ENCODE measurements around the gene ZWILCH.
"Not testable (repeated sequence)": the region's sequence is repeated elsewhere in the genome, so short reads cannot be mapped to it uniquely, and the experiment has no call there.

ZWILCH gene

GRCh38 chr15:66489179-66489791 lies 15.8 kb upstream of the ZWILCH start:
- no peak for DNase-seq

- DNase-seq: no peak
Observed at GRCh38 chr15:66491846-66492245, 13.3 kb upstream of the ZWILCH start.

DNA sequence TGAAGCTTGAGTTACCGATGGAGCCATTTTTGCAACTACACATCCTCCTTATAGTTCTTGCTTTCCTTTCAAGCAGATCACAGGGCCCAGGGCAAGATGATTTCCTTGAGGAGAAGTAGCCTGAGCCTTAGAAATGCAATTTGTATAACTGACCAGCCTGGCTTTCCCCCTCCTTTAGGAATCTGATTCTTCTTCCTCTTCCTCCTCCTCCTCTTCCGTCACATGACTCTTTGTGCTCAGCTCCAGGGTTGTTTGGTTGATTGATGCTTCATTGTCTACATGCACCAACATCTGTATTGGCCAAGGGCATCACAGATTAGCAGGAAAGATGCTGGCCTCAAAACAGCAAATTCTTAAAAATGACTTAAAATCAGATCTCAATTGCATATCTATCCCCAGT lies 10.9 kb upstream of the ZWILCH start:
- DNase-seq: no peak

DNA sequence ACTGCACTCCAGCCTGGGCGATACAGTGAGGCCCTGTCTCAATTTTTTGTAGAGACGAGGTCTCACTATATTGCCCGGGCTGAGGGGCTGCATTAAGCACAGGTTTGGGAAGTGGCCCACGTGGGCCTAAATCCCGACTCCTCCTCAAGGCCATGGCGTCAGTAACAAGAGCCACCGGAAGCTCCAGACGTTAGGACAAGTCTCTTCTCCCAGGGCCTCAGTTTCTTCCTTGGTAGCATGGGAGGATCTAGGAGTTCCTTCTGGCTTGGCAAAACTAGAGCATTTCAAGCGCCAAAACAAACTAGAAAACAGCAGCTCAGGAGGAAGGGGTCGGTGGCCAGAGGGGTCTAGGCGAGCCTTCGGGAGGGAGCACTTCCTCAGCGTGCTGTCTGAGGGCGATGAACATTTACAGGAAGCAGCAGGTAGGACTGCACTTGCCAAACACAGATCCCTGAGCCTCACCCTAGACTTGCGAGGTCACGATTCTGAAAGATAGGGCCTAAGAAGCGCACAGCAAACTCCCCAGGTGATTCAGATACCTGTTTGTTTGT lies 8.1 kb upstream of the ZWILCH start:
- DNase-seq: peak in 1 of 2 donors; percentile 13

DNA sequence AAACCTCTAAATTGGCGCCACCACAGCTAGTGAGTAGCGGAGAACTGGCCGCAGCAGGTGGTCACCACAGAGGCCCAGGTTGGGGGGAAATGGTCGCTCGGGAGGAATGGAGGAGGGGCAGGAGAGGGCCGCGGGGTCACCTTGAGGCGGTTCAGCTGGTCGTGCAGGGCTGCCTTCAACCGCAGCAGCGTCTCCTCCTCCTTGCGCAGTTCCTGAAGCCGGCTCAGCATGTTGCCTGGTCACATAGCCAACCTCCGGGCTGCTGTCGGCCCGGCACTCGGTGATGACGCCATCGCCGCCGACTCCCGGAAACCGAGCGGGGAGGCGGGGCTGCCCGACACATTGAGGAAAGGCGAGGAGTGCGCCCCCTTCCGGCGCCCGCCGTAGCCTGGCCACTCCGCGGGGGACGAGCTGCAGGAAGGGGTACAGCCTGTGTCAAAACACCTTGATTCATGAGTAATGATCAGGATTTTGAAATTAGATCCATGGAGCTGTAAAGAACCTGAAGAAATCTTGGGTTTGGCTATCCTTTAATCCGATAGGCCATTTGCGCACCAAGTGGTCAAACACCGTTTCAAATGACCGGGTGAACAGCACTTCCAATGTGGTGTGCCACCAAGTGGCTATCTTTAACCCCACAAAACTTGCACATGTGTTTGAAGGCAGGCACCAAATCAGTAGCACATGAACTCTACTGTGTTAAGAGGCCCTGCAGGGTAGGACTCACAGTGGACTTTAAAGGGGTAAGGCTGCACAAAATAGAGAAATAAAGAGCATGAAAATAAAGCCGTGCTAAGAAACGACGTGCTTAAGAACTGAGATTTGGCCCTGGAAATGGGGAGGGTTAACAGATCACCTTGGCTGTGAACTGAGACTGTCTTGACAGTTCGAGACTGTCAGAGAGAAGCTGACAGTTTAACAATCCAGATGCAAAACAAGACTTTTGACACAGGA lies 7.3 kb upstream of the ZWILCH start, which contains the start of gene SNAPC5:
Gene SNAPC5, minus strand, starts transcription at position 261 of the 954 bp plus-strand sequence. Its CDS starts 31 bp downstream, at position 230.
- DNase-seq: peak; percentile 96 to 97

DNA sequence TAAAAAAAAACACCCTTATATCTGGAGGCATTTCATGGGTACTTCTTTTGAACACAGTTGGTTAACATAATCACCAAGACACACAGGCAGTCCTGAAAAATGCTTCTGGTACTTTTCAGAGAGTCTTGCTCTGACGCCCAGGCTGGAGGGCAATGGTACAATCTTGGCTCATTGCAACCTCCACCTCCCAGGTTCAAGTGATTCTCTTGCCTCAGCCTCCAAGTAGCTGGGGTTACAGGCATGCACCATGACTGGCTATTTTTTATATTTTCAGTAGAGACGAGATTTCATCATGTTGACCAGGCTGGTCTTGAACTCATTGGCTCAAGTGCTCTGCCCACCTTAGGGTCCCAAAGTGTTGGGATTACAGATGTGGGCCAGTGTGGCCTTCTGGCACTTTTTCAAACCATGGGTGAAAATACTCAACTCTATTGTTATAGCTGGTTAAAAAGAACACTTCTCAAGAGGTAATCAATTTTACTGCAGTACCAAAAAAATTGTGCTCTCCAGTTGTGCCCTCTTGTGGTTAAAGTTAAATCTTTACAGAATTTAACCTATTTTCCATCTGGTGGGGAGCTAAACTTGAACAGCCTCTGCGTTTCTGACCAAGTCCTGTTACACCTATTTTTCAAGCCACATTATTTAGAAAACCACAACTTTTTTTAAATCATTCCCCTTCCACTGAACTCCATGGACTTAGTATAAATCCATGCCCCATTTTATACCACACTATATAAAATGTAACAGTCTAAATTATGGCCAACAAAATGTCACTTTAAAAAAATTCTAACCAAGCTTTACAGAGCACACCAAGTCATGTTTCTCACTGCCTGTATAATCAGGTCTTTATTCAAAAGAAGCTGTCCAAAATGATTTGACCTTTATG lies 6.4 kb upstream of the ZWILCH start:
- no peak for DNase-seq

DNA sequence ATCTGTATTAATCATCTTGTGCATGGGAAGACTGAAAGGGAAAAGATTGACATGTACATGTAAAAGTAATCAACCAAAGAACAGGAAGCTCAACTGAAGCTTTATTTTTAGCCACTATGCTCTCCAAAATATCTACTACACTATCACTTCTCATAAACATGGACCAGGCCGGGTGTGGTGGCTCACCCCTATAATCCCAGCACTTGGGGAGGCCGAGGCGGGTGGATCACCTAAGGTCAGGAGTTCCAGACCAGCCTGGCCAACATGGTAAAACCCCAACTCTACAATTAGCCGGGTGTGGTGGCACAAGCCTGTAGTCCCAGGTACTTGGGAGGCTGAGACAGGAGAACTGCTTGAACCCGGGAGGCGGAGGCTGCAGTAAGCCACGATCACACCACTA lies 4.8 kb upstream of the ZWILCH start:
- DNase-seq: not testable (repeated sequence)

DNA sequence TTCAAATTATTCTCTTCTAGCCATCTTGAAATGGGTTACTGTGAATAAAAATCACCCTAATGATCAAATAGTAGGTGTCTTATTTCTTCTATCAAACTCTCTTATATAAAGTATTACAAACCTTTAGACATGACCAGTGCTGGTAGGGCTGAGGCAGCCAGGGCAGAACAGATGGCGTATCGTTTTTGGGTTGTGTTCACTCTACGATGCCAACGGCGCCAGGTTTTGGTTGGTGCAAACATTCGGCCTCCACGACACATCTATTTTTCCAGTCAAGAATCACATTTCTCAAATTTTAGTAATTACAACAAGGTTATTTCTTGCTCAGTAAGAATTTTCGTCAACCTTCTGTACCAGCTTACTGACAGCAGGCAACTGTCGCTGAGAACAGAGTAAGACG lies 2.6 kb upstream of the ZWILCH start:
- DNase-seq: no peak

- not testable (repeated sequence) for DNase-seq
Observed at GRCh38 chr15:66503041-66503648, 2.0 kb upstream of the ZWILCH start.

DNA sequence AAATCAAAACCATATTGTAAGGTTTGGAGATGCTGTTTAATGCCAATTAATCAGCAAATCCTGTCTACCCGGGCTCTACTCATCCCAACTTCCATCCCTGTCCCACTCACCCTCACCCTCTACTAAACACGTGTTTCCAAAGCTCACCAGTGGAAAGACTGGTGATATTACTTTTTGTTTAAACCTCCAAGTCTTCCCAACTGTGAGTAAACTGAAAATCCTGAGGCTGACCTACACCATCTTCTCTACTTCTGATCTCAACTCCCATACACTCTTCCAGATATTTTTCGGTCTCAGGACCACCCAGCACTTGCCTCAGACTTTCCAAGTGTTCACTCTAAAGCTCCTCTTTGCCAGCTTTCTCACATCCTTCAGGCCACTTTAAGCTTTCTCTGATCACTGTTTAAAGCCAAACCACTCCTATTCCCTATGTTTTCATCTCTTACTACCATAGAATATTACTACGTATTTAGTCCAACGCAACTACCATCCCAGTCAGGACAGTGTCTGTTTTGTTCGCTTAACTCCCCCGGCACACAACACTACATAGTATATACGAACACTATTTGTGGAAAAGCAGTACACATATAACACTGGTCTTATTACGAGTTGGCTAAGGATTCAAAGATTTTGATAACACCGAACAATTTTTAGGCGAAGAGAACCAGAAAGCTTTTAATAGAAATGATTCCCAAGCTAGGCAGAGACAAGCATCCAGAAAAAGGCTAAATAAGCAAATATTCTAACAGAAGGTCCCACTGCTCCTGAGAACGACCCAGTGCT lies 1.2 kb upstream of the ZWILCH start:
- no peak for DNase-seq

GRCh38 chr15:66505430-66505811 lies 295 bp downstream of the ZWILCH start:
- no peak for DNase-seq

DNA sequence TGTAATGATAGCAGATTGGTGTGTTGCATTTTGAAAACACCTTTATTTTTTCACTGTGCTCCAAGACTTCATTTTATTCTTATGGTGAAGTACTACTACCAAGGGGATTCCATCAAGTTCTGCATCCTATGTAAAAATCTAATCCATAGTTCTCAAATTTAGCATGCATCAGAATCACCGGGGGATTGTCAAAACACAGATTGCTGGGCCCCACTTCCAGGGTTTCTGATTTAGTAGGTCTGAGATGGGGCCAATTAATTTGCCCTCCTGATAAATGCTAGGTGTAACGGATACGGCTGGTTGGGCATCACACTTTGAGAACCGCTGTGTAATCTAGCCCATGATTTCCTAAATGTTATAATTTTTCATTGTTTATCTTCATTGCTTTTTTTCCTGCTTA lies 692 bp downstream of the ZWILCH start:
- DNase-seq: no peak

GRCh38 chr15:66508293-66508883 lies 3.3 kb downstream of the ZWILCH start:
- no peak for DNase-seq

GRCh38 chr15:66514586-66514985 lies 9.5 kb downstream of the ZWILCH start:
- no peak for DNase-seq

- no peak for DNase-seq
Observed at GRCh38 chr15:66515901-66516322, 10.8 kb downstream of the ZWILCH start.

DNA sequence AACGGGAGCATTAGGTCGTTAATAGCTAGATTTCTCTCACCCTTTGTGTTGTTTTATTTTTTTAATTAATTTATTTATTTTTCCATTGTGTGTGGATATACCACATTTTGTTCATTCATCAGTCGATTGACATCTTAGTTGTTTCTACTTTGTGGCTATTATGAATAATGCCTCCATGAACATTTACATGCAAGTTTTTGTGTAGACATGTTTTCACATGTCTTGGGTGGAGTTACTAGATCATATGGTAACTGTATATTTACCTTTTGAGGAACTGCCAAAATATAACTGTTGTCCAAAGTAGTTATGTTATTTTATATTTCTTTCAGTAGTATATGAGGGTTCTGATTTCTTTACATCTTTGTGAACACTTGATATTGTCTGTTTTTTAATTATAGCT lies 18.8 kb downstream of the ZWILCH start:
- DNase-seq: no peak

GRCh38 chr15:66524838-66525237 lies 19.7 kb downstream of the ZWILCH start:
- no peak for DNase-seq

DNA sequence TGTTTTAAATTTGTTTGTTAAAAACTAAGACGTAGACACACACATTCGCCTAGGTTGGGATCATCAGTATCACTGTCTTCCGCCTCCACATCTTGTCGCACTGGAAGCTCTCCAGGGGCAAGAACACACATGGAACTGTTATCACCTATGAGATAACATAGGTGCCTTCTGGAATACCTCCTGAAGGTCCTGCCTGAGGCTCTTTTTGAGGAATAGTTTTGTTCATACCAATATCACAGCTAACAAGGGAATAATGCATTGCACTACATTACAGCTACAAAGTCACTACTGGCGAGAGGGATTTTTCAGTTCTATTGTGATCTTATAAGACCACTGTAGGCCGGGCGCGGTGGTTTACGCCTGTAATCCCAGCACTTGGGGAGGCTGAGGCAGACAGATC lies 29.9 kb downstream of the ZWILCH start:
- no peak for DNase-seq

GRCh38 chr15:66542896-66543295 lies 37.8 kb downstream of the ZWILCH start:
- DNase-seq: no peak

DNA sequence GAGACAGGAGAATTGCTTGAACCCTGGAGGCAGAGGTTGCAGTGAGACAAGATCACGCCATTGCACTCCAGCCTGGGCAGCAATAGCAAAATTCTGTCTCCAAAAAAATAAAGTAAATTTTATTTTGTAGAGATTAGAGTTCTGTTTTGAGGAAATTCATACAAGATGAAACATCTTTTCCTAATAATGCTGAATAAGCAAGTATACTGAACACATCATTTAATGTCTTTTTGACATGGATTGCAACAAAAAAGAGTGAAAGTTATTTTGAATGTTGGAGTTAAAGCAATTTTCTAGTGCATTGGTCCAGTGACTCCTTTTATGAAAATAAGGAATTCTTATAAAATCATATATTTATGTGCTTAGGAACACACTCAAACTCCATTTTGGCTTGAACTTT lies 40.1 kb downstream of the ZWILCH start:
- DNase-seq: no peak

GRCh38 chr15:66555685-66556084 lies 50.6 kb downstream of the ZWILCH start:
- no peak for DNase-seq
